ENCODE measurements around the gene PRR36. TPM values are rescaled to one million over a fixed set of nuclear protein-coding genes. Genes with fewer than 3 reads are reported as not detected.
"Not testable (repeated sequence)": the region's sequence is repeated elsewhere in the genome, so short reads cannot be mapped to it uniquely, and the experiment has no call there.

PRR36 gene
- total RNA-seq, 1 donor from 2014 or later, result 20.9 TPM

DNA sequence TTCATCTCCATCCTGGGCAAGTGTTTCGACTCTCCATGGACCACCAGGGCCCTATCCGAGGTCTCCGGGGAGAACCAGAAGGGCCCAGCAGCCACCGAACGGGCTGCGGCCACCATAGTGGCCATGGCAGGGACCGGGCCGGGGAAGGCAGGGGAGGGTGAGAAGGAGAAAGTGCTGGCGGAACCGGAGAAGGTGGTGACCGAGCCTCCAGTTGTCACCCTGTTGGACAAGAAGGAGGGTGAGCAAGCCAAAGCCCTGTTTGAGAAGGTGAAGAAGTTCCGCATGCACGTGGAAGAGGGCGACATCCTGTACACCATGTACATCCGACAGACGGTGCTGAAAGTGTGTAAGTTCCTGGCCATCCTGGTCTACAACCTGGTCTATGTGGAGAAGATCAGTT, 24.8 kb upstream of the PRR36 start:
- H3K4me3 Mint-ChIP-seq, result no peak overlapping the region
- TF ChIP-seq, protein P1, sequence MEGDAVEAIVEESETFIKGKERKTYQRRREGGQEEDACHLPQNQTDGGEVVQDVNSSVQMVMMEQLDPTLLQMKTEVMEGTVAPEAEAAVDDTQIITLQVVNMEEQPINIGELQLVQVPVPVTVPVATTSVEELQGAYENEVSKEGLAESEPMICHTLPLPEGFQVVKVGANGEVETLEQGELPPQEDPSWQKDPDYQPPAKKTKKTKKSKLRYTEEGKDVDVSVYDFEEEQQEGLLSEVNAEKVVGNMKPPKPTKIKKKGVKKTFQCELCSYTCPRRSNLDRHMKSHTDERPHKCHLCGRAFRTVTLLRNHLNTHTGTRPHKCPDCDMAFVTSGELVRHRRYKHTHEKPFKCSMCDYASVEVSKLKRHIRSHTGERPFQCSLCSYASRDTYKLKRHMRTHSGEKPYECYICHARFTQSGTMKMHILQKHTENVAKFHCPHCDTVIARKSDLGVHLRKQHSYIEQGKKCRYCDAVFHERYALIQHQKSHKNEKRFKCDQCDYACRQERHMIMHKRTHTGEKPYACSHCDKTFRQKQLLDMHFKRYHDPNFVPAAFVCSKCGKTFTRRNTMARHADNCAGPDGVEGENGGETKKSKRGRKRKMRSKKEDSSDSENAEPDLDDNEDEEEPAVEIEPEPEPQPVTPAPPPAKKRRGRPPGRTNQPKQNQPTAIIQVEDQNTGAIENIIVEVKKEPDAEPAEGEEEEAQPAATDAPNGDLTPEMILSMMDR (conservative IDR thresholded peaks at IDR 0.05), result no peak
- peaks cover 14% of the 10 kb centered on the region for H3K4me1 Mint-ChIP-seq
- H3K27me3 Mint-ChIP-seq (ENCODE audit: low read depth), result peaks cover 6% of the 10 kb centered on the region
- DNase-seq (ENCODE audit: low read depth, low spot score), result no peak
- H3K27ac Mint-ChIP-seq (ENCODE audit: unreplicated experiment), result no peak overlapping the region
- no peaks in the 10 kb centered on the region for H3K9me3 Mint-ChIP-seq
- no peaks in the 10 kb centered on the region for H3K36me3 Mint-ChIP-seq (ENCODE audit: low read depth)

DNA sequence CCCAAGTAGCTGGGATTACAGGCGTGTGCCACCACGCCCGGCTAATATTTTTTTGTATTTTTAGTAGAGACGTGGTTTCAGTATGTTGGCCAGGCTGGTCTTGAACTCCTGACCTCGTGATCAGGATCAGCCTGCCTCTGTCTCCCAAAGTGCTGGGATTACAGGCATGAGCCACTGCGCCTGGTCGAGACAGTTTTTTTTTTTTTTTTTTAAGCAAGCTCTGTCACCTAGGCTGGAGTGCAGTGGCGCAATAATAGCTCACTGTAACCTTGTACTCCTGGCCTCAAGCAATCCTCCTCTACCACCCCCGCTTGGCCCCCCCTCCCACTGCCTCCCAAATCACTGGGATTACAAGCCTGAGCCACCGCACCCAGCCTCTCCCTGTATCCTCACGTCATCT, 23.1 kb upstream of the PRR36 start:
- H3K36me3 Mint-ChIP-seq (ENCODE audit: low read depth), result no peaks in the 10 kb centered on the region

DNA sequence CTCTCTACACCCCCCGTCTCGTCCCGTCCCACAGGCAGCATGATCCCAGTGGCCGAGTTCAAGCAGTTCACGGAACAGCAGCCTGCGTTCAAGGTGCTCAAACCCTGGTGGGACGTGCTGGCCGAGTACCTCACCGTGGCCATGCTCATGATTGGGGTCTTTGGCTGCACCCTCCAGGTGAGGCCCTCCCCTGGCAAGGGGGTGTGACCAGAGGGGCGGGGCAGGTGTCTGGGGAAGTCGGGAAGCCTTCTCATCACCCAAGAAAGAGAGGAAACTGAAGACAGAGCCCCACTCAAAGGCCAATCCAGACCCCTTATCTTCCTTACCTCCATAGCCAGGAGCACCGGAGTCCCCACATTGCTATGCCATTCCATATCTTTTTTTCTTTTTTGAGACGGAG, 21.4 kb upstream of the PRR36 start:
- no peak for DNase-seq (ENCODE audit: low read depth, low spot score)
- Mint-ChIP-seq H3K36me3 (ENCODE audit: low read depth) (no peaks in the 10 kb centered on the region), H3K4me1 (peaks cover 3% of the 10 kb centered on the region), H3K27me3 (ENCODE audit: low read depth) (peaks cover 3% of the 10 kb centered on the region), H3K27ac (ENCODE audit: unreplicated experiment) (no peak overlapping the region), H3K4me3 (no peak overlapping the region), H3K9me3 (no peaks in the 10 kb centered on the region)
- TF ChIP-seq, protein P1 (conservative IDR thresholded peaks at IDR 0.05), result no peak

More for the DNA sequence above, 23.1 kb upstream of the PRR36 start:
- Mint-ChIP-seq H3K27me3 (ENCODE audit: low read depth) (no peaks in the 10 kb centered on the region), H3K9me3 (no peaks in the 10 kb centered on the region), H3K4me1 (peaks cover 3% of the 10 kb centered on the region), H3K27ac (ENCODE audit: unreplicated experiment) (no peak overlapping the region), H3K4me3 (no peak overlapping the region)
- DNase-seq (ENCODE audit: low read depth, low spot score), result no peak
- TF ChIP-seq, protein P1 (conservative IDR thresholded peaks at IDR 0.05), result no peak

DNA sequence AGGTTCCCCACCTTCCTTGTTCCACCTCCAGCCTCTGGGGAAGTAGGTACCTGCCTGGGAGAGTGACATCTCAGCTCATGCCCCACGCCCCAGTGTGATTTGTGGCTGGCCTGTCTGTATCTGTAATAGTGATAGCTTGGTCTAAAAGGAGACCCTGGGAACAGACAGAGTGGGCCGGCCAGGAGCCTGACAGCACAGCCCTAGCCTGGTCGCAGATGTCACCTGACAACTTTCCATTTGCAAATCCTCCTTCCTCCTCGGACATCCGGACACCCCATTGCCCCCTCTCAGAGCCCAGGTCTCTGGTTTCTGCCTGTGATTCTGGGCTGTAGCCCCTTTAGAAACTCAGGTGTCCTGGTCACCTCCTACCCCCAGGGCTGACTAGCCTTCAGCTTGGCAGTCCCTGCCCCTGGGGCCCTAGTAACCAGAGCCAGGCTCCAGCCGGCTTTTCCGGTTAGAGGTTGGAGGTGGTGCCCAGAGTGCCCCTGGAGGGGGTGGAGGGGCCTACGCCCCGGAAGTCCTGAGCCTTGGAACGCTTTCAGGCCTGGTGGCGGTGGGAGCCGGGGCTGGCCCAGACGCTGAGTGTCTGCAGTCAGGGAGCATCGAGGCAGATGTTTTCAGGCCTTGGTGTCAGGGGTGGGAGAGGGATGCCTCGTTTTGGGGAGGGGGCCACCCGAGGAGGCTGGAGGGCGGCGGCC, 20.6 kb upstream of the PRR36 start:
- Mint-ChIP-seq H3K36me3 (ENCODE audit: low read depth) (no peaks in the 10 kb centered on the region), H3K9me3 (no peaks in the 10 kb centered on the region), H3K4me3 (no peak overlapping the region), H3K4me1 (peaks cover 3% of the 10 kb centered on the region), H3K27ac (ENCODE audit: unreplicated experiment) (no peak overlapping the region), H3K27me3 (ENCODE audit: low read depth) (peaks cover 7% of the 10 kb centered on the region)
- TF ChIP-seq, protein P1 (conservative IDR thresholded peaks at IDR 0.05), result peak; percentile 17
- no peak for DNase-seq (ENCODE audit: low read depth, low spot score)

DNA sequence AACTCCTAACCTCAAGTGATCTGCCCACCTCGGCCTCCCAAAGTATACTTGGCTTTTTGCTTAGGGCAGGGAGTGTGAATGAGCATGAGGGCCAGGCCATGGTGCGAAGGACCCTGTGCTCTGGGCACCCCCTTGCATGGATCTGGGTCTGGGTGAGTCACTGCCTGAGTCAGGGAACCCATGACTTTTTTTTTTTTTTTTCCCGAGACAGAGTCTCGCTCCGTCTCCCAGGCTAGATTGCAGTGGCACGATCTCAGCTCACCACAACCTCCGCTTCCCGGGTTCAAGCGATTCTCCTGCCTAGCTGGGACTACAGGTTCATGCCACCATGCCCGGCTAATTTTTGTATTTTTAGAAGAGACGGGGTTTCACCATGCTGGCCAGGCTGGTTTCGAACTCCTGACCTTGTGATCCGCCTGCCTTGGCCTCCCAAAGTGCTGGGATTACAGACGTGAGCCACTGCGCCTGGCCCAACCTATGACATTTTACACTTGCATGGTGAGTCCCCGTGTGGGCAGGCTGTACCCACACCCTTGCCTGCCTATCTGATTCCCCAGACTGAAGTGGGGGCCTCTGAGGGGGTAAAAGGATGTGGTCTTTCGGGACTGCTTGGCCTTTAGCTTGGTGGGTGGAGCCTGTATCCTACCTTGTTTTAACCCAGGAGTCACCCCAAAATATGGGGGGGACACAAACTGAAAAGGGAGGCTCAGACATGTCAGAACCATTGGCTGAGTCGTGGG, 19.3 kb upstream of the PRR36 start:
- H3K4me3 Mint-ChIP-seq; H3K27ac Mint-ChIP-seq (ENCODE audit: unreplicated experiment); H3K4me1 Mint-ChIP-seq; H3K9me3 Mint-ChIP-seq; DNase-seq (ENCODE audit: low read depth, low spot score); H3K36me3 Mint-ChIP-seq (ENCODE audit: low read depth): not testable (repeated sequence)
- peaks cover 16% of the 10 kb centered on the region for H3K27me3 Mint-ChIP-seq (ENCODE audit: low read depth)

DNA sequence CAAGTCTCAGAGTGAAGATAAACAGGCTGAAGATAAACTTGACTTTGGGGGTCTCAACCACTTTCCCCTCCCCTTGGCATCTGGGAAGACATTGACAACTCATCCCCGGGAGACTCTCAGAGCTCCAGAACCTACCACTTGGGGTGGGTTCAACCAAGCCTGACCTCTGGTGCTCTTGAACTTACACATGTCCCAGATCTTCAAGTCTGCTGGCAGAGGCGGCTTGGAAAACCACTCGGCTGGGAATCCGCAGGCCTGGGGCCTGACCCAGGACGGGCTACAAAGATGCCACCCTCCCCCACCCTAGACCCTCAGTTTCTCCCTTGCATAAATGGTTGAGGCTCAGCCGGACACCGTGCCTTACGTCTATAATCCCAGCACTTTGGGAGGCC, 14.6 kb upstream of the PRR36 start:
- TF ChIP-seq, protein P1 (conservative IDR thresholded peaks at IDR 0.05), result no peak
- Mint-ChIP-seq H3K4me1 (no peaks in the 10 kb centered on the region), H3K36me3 (ENCODE audit: low read depth) (no peaks in the 10 kb centered on the region), H3K27ac (ENCODE audit: unreplicated experiment) (no peak overlapping the region), H3K4me3 (no peak overlapping the region), H3K9me3 (no peaks in the 10 kb centered on the region), H3K27me3 (ENCODE audit: low read depth) (peaks cover 40% of the 10 kb centered on the region)
- no peak for DNase-seq (ENCODE audit: low read depth, low spot score)

Data from neural crest cell (in vitro differentiated cells).